ENCODE data around the gene DHRS12.

The DHRS12 gene

GRCh38 chr13:51734786-51735185, 69.2 kb downstream of the DHRS12 start:
- Histone ChIP-seq H3K36me3 (ENCODE audit: insufficient read depth) (no peaks in the 10 kb centered on the region), H3K79me2 (ENCODE audit: insufficient read depth, low read depth) (no peaks in the 10 kb centered on the region), H3K27me3 (ENCODE audit: insufficient read depth, low read depth) (no peaks in the 10 kb centered on the region), H4K20me1 (ENCODE audit: insufficient read depth) (no peaks in the 10 kb centered on the region), H3K4me1 (ENCODE audit: low read depth, poor library complexity, severe bottlenecking) (peaks cover 6% of the 10 kb centered on the region), H3K9ac (no peak overlapping the region), H3K4me3 (IDR thresholded peaks at IDR 0.05; ENCODE audit: insufficient read depth, low read depth, low read length) (no peak overlapping the region), H3K27ac (no peak overlapping the region), H2AFZ (ENCODE audit: low read depth) (no peak overlapping the region), H3K4me2 (no peak overlapping the region)
- TF ChIP-seq, protein P1, sequence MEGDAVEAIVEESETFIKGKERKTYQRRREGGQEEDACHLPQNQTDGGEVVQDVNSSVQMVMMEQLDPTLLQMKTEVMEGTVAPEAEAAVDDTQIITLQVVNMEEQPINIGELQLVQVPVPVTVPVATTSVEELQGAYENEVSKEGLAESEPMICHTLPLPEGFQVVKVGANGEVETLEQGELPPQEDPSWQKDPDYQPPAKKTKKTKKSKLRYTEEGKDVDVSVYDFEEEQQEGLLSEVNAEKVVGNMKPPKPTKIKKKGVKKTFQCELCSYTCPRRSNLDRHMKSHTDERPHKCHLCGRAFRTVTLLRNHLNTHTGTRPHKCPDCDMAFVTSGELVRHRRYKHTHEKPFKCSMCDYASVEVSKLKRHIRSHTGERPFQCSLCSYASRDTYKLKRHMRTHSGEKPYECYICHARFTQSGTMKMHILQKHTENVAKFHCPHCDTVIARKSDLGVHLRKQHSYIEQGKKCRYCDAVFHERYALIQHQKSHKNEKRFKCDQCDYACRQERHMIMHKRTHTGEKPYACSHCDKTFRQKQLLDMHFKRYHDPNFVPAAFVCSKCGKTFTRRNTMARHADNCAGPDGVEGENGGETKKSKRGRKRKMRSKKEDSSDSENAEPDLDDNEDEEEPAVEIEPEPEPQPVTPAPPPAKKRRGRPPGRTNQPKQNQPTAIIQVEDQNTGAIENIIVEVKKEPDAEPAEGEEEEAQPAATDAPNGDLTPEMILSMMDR (conservative IDR thresholded peaks at IDR 0.05; ENCODE audit: low read depth, low read length) = no peak

DNA sequence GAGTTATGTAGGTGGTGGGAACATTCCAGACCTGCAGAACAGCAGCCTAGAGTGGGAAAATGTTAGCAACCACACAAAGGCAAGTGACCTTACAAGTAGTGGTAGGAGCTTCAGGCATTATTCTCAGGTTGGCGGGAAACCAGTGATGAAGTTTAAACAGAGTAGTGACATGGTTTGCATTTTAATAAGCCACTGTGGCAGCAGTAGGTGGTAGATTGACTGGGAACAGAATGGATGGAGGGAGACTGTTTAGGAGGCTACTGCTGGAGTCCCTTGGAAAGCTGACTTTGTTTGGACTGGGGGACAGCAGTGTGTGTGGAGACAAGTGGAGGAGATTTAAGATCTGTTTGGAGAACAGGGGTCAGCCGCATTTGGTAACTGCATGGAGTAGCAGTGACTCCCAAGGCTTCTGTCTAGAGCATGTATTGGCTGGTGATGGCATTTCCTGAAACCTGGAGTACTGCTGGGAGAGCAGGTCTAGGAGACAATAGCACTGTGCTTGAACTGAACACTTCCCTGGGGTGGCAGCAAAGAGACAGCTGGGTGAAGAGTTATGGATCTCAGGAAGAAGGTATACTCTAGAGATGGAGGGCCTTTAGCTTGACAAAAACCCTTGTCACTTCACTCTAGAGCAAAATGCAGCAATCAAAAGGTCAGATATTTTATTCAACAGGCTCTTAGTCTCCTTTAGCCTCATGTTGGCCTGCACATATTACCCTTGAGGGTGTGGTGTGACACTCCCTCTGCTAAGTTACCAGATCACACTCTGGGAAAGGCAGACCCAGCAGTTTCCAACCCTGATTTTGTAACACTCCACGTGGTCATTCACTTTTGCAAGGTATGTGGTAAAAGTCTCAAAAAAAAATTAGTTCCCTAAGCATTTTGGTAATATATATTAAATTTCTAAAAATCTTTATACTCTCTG, 70.3 kb downstream of the DHRS12 start:
- peaks cover 6% of the 10 kb centered on the region for H3K4me1 ChIP-seq (ENCODE audit: low read depth, poor library complexity, severe bottlenecking)
- H3K4me3 ChIP-seq (IDR thresholded peaks at IDR 0.05; ENCODE audit: insufficient read depth, low read depth, low read length) = no peak overlapping the region
- no peaks in the 10 kb centered on the region for H4K20me1 ChIP-seq (ENCODE audit: insufficient read depth)
- TF ChIP-seq, protein P1 (conservative IDR thresholded peaks at IDR 0.05; ENCODE audit: low read depth, low read length) = no peak
- no peak overlapping the region for H3K27ac ChIP-seq
- H3K36me3 ChIP-seq (ENCODE audit: insufficient read depth) = no peaks in the 10 kb centered on the region
- no peaks in the 10 kb centered on the region for H3K79me2 ChIP-seq (ENCODE audit: insufficient read depth, low read depth)
- no peak overlapping the region for H2AFZ ChIP-seq (ENCODE audit: low read depth)
- no peak overlapping the region for H3K9ac ChIP-seq
- H3K27me3 ChIP-seq (ENCODE audit: insufficient read depth, low read depth) = no peaks in the 10 kb centered on the region
- H3K4me2 ChIP-seq = no peak overlapping the region

- H3K27me3 ChIP-seq (ENCODE audit: insufficient read depth, low read depth) = no peaks in the 10 kb centered on the region
- H3K9ac ChIP-seq = no peak overlapping the region
- H3K79me2 ChIP-seq (ENCODE audit: insufficient read depth, low read depth) = no peaks in the 10 kb centered on the region
- no peak overlapping the region for H2AFZ ChIP-seq (ENCODE audit: low read depth)
- no peaks in the 10 kb centered on the region for H4K20me1 ChIP-seq (ENCODE audit: insufficient read depth)
- H3K4me1 ChIP-seq (ENCODE audit: low read depth, poor library complexity, severe bottlenecking) = peaks cover 6% of the 10 kb centered on the region
- H3K27ac ChIP-seq = no peak overlapping the region
- no peak overlapping the region for H3K4me2 ChIP-seq
- H3K36me3 ChIP-seq (ENCODE audit: insufficient read depth) = no peaks in the 10 kb centered on the region
- TF ChIP-seq, protein P1 (conservative IDR thresholded peaks at IDR 0.05; ENCODE audit: low read depth, low read length) = no peak
- H3K4me3 ChIP-seq (IDR thresholded peaks at IDR 0.05; ENCODE audit: insufficient read depth, low read depth, low read length) = no peak overlapping the region
These were observed 72.2 kb downstream of the DHRS12 start for GRCh38 chr13:51731759-51732158.

DNA sequence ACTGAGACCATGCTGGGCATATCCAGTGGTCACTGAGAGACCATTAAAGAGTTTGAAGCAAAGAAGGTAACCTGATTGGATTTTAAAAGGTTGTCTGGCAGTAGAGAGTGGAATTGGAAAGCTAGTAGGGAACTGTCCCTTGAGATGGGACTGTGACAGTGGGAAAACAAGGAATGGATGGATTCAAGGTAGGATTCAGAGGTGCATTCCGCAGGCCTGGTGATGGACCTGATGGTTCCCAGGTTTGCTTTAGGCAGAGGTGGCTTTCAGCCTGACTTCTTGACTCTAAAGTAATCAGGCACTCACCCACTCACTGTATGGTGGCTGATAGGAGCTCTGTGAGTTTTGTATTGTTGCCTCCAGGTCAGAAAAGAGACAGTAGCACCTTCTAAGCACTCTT, 73.0 kb downstream of the DHRS12 start:
- TF ChIP-seq, protein P1 (conservative IDR thresholded peaks at IDR 0.05; ENCODE audit: low read depth, low read length) = no peak
- Histone ChIP-seq H3K4me2 (no peak overlapping the region), H3K27ac (no peak overlapping the region)

More for the DNA sequence above, 73.0 kb downstream of the DHRS12 start:
- Histone ChIP-seq H3K36me3 (ENCODE audit: insufficient read depth) (no peaks in the 10 kb centered on the region), H3K79me2 (ENCODE audit: insufficient read depth, low read depth) (no peaks in the 10 kb centered on the region), H3K9ac (no peak overlapping the region), H3K4me1 (ENCODE audit: low read depth, poor library complexity, severe bottlenecking) (peaks cover 6% of the 10 kb centered on the region), H4K20me1 (ENCODE audit: insufficient read depth) (no peaks in the 10 kb centered on the region), H3K27me3 (ENCODE audit: insufficient read depth, low read depth) (no peaks in the 10 kb centered on the region), H3K4me3 (IDR thresholded peaks at IDR 0.05; ENCODE audit: insufficient read depth, low read depth, low read length) (no peak overlapping the region), H2AFZ (ENCODE audit: low read depth) (no peak overlapping the region)

Measured in KMS-11 (cell line).